Measurements from ENCODE around the gene PRRC1.

PRRC1 gene

DNA sequence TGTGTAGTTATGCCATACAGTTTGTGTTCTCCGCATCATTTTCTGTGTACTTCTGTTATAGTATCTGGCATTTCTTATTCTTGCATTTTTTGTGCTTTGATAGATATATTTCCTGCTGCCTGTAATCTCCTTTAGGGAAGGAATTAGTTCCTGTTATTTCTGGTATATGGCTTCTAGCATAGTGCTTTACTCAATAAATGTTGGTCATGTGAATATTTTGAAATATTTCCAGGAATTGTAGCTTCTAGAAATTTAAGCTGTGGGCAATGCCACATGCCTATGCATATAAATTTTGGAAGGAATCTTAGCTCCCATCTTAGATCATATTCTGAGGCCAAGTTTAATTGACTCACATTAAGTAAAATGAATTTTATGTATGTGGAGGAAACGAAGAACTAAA is 11.5 kb upstream of the PRRC1 start:
- H3K27me3 ChIP-seq (ENCODE audit: insufficient read depth, low read length, poor library complexity, severe bottlenecking): no peaks in the 10 kb centered on the region
- H3K4me2 ChIP-seq (ENCODE audit: low read depth, low read length, poor library complexity, severe bottlenecking): no peak overlapping the region
- no peaks in the 10 kb centered on the region for H3K9me2 ChIP-seq (replicated peaks; ENCODE audit: low read depth, low read length)
- H3K9me3 ChIP-seq (ENCODE audit: insufficient read depth, low read depth, low read length): no peaks in the 10 kb centered on the region
- H2AFZ ChIP-seq (ENCODE audit: low read length): no peak overlapping the region
- no peaks in the 10 kb centered on the region for H4K20me1 ChIP-seq (ENCODE audit: insufficient read depth, low read length, poor library complexity, severe bottlenecking)
- H3K4me1 ChIP-seq (ENCODE audit: insufficient read depth, low read length, poor library complexity, severe bottlenecking): peaks cover 7% of the 10 kb centered on the region
- H3K79me2 ChIP-seq (ENCODE audit: insufficient read depth, low read length): no peaks in the 10 kb centered on the region
- no peak for TF ChIP-seq EZH2phosphoT487 (IDR thresholded peaks at IDR 0.05; ENCODE audit: borderline replicate concordance)
- TF ChIP-seq, protein P1, sequence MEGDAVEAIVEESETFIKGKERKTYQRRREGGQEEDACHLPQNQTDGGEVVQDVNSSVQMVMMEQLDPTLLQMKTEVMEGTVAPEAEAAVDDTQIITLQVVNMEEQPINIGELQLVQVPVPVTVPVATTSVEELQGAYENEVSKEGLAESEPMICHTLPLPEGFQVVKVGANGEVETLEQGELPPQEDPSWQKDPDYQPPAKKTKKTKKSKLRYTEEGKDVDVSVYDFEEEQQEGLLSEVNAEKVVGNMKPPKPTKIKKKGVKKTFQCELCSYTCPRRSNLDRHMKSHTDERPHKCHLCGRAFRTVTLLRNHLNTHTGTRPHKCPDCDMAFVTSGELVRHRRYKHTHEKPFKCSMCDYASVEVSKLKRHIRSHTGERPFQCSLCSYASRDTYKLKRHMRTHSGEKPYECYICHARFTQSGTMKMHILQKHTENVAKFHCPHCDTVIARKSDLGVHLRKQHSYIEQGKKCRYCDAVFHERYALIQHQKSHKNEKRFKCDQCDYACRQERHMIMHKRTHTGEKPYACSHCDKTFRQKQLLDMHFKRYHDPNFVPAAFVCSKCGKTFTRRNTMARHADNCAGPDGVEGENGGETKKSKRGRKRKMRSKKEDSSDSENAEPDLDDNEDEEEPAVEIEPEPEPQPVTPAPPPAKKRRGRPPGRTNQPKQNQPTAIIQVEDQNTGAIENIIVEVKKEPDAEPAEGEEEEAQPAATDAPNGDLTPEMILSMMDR (conservative IDR thresholded peaks at IDR 0.05; ENCODE audit: low read length): no peak
- H3K4me3 ChIP-seq (ENCODE audit: low read length, poor library complexity, severe bottlenecking): no peak overlapping the region
- no peak overlapping the region for H3K9ac ChIP-seq (ENCODE audit: low read depth, low read length, poor library complexity, severe bottlenecking)
- no peaks in the 10 kb centered on the region for H3K36me3 ChIP-seq (ENCODE audit: insufficient read depth, low read length)
- no peaks in the 10 kb centered on the region for H3F3A ChIP-seq (ENCODE audit: low read depth)

DNA sequence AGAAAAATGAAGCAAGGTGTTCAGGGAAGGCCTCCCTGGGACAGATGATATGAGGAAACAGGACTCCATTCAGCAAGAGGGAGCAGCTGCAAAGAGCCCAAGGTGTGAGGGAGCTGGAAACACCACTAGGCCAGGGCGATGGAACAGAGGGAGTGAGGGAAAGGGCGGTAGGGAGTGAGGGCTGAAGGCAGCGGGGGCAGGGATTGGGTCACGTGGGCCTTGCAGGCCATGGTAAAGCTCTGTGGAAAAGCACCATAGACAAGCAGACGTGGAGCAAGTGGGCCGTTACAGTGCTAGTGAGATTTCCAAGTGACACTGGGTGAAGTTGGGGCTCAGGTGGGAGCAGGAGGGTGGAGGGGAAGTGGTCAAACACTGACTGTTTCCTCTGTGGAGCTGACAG is 10.8 kb upstream of the PRRC1 start:
- Histone ChIP-seq H2AFZ (ENCODE audit: low read length) (no peak overlapping the region), H3K36me3 (ENCODE audit: insufficient read depth, low read length) (no peaks in the 10 kb centered on the region)

DNA sequence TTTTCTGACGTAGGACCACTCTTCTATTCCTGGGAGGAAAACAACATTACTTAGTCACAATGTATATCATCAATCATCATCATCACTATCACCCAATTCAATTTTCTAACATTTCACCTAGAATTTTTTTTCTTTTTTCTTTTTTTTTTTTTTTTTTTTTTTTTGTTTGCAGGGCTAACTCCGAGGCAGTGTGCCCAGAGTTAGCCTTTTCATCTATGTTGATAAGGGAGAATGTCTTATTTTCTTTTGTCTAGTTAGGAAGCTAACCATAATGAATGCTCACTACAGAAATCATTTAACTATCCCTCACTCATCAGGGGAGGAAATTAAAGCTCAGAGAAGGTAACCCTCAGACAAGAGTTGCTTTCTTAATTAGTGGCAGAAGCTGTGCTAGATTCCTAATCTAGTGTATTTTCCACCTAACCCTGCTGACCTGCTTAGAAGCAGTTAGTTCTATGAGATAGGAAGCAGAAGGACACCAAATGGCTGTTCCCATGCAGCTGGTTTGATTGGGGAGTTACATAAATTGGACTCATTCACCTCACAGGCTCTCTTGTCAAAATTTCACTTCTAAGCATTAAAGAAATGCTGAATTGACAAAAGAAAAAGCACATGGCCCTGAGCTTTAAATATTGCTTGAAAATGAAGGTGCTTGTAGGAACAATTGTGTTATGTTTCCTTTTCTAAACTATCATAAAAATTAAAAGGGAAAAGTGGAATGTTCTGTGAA is 8.6 kb upstream of the PRRC1 start:
- no peaks in the 10 kb centered on the region for H3K9me2 ChIP-seq (replicated peaks; ENCODE audit: low read depth, low read length)
- H2AFZ ChIP-seq (ENCODE audit: low read length): 0 out of 2 replicates have a peak overlapping the region, but pooled peaks have one; percentile 19
- H4K20me1 ChIP-seq (ENCODE audit: insufficient read depth, low read length, poor library complexity, severe bottlenecking): no peaks in the 10 kb centered on the region
- H3K4me2 ChIP-seq (ENCODE audit: low read depth, low read length, poor library complexity, severe bottlenecking): no peak overlapping the region
- no peaks in the 10 kb centered on the region for H3K9me3 ChIP-seq (ENCODE audit: insufficient read depth, low read depth, low read length)
- H3K4me1 ChIP-seq (ENCODE audit: insufficient read depth, low read length, poor library complexity, severe bottlenecking): peaks cover 7% of the 10 kb centered on the region
- no peaks in the 10 kb centered on the region for H3F3A ChIP-seq (ENCODE audit: low read depth)
- H3K36me3 ChIP-seq (ENCODE audit: insufficient read depth, low read length): no peaks in the 10 kb centered on the region
- H3K4me3 ChIP-seq (ENCODE audit: low read length, poor library complexity, severe bottlenecking): no peak overlapping the region
- no peaks in the 10 kb centered on the region for H3K79me2 ChIP-seq (ENCODE audit: insufficient read depth, low read length)
- H3K9ac ChIP-seq (ENCODE audit: low read depth, low read length, poor library complexity, severe bottlenecking): no peak overlapping the region
- TF ChIP-seq, protein P1 (conservative IDR thresholded peaks at IDR 0.05; ENCODE audit: low read length): no peak
- no peaks in the 10 kb centered on the region for H3K27me3 ChIP-seq (ENCODE audit: insufficient read depth, low read length, poor library complexity, severe bottlenecking)

More for the DNA sequence above, 10.8 kb upstream of the PRRC1 start:
- Histone ChIP-seq H3F3A (ENCODE audit: low read depth) (no peaks in the 10 kb centered on the region), H3K4me3 (ENCODE audit: low read length, poor library complexity, severe bottlenecking) (no peak overlapping the region), H3K9ac (ENCODE audit: low read depth, low read length, poor library complexity, severe bottlenecking) (no peak overlapping the region), H3K9me2 (replicated peaks; ENCODE audit: low read depth, low read length) (no peaks in the 10 kb centered on the region), H4K20me1 (ENCODE audit: insufficient read depth, low read length, poor library complexity, severe bottlenecking) (no peaks in the 10 kb centered on the region), H3K79me2 (ENCODE audit: insufficient read depth, low read length) (no peaks in the 10 kb centered on the region), H3K4me2 (ENCODE audit: low read depth, low read length, poor library complexity, severe bottlenecking) (no peak overlapping the region), H3K27me3 (ENCODE audit: insufficient read depth, low read length, poor library complexity, severe bottlenecking) (no peaks in the 10 kb centered on the region), H3K9me3 (ENCODE audit: insufficient read depth, low read depth, low read length) (no peaks in the 10 kb centered on the region), H3K4me1 (ENCODE audit: insufficient read depth, low read length, poor library complexity, severe bottlenecking) (peaks cover 7% of the 10 kb centered on the region)
- TF ChIP-seq, protein P1 (conservative IDR thresholded peaks at IDR 0.05; ENCODE audit: low read length): no peak
- TF ChIP-seq EZH2phosphoT487 (IDR thresholded peaks at IDR 0.05; ENCODE audit: borderline replicate concordance): no peak

Measured in Loucy (cell line).